Kidney capillary endothelial cell (primary cell): ENCODE results near the gene PPP1R27.

Source experiments
- DNase-seq: peaks from one replicate; pipeline ENCODE4 v3.0.0-alpha.2; 2018; ENCODE audit warnings: low spot score

Gene PPP1R27

GRCh38 chr17:81860756-81861568 lies 26.1 kb upstream of the PPP1R27 start:
- peak; percentile 100 for DNase-seq

GRCh38 chr17:81859906-81860755 lies 25.3 kb upstream of the PPP1R27 start, which contains the start of gene P4HB:
Gene P4HB (minus strand): TSS chr17:81860535. CDS start chr17:81860471, 64 bp downstream.
- DNase-seq, result no peak

- DNase-seq, result no peak
Measured at GRCh38 chr17:81858967-81859905, 24.4 kb upstream of the PPP1R27 start.

- no peak for DNase-seq
Measured at GRCh38 chr17:81858170-81858966, 23.5 kb upstream of the PPP1R27 start.

GRCh38 chr17:81854974-81855774 lies 20.3 kb upstream of the PPP1R27 start:
- DNase-seq, result no peak

GRCh38 chr17:81852237-81852636 lies 17.4 kb upstream of the PPP1R27 start:
- no peak for DNase-seq

GRCh38 chr17:81851423-81851822 lies 16.6 kb upstream of the PPP1R27 start:
- no peak for DNase-seq

GRCh38 chr17:81849457-81849856 lies 14.6 kb upstream of the PPP1R27 start:
- DNase-seq, result no peak

GRCh38 chr17:81846743-81847689 lies 12.2 kb upstream of the PPP1R27 start:
- no peak for DNase-seq

- no peak for DNase-seq
Measured at GRCh38 chr17:81845881-81846742, 11.3 kb upstream of the PPP1R27 start.

GRCh38 chr17:81845361-81845760 lies 10.5 kb upstream of the PPP1R27 start:
- DNase-seq, result no peak

GRCh38 chr17:81844887-81845286 lies 10.0 kb upstream of the PPP1R27 start:
- no peak for DNase-seq

GRCh38 chr17:81844327-81844851 lies 9.5 kb upstream of the PPP1R27 start:
- no peak for DNase-seq

- DNase-seq, result no peak
Measured at GRCh38 chr17:81843713-81844326, 9.0 kb upstream of the PPP1R27 start.

GRCh38 chr17:81842725-81843504 lies 8.1 kb upstream of the PPP1R27 start:
- DNase-seq, result no peak

- no peak for DNase-seq
Measured at GRCh38 chr17:81842378-81842724, 7.5 kb upstream of the PPP1R27 start.

- no peak for DNase-seq
Measured at GRCh38 chr17:81841866-81842265, 7.0 kb upstream of the PPP1R27 start.
